ENCODE data around the gene GPR179.

DNA sequence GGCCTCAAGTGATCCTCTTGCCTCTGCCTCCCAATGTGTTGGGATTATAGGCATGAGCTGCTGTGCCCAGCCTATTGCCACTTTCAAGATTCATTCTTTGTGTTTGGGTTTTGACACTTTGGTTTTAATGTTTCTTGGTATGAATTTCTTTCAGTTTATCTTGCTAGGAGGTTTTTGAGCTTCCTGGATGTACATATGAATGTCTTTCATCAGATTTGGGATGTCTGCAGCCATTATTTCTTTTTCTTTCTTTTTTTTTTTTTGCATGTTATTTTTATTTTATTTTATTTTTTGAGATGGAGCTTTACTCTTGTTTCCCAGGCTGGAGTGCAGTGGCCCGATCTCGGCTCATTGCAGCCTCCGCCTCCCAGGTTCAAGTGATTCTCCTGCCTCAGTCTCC lies 28.3 kb downstream of the GPR179 start:
- TF ChIP-seq ZFP3 (CRISPR knock-in tag; IDR thresholded peaks at IDR 0.05) (no peak), SNAI2 (CRISPR knock-in tag; IDR thresholded peaks at IDR 0.05) (no peak), TOX (CRISPR knock-in tag; IDR thresholded peaks at IDR 0.05; ENCODE audit: borderline replicate concordance) (no peak), ZC3H10 (CRISPR knock-in tag; IDR thresholded peaks at IDR 0.05) (no peak), ZNF565 (CRISPR knock-in tag; conservative IDR thresholded peaks at IDR 0.05; ENCODE audit: low read depth) (no peak), CSRNP3 (CRISPR knock-in tag; IDR thresholded peaks at IDR 0.05) (no peak), ISL1 (CRISPR knock-in tag; IDR thresholded peaks at IDR 0.05) (no peak), PPARA (CRISPR knock-in tag; IDR thresholded peaks at IDR 0.05; ENCODE audit: borderline replicate concordance) (no peak), ZFP30 (CRISPR knock-in tag; IDR thresholded peaks at IDR 0.05) (no peak)
- TF ChIP-seq, protein P1, sequence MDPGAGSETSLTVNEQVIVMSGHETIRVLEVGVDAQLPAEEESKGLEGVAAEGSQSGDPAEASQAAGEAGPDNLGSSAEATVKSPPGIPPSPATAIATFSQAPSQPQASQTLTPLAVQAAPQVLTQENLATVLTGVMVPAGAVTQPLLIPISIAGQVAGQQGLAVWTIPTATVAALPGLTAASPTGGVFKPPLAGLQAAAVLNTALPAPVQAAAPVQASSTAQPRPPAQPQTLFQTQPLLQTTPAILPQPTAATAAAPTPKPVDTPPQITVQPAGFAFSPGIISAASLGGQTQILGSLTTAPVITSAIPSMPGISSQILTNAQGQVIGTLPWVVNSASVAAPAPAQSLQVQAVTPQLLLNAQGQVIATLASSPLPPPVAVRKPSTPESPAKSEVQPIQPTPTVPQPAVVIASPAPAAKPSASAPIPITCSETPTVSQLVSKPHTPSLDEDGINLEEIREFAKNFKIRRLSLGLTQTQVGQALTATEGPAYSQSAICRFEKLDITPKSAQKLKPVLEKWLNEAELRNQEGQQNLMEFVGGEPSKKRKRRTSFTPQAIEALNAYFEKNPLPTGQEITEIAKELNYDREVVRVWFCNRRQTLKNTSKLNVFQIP (CRISPR knock-in tag; IDR thresholded peaks at IDR 0.05; ENCODE audit: borderline replicate concordance, low read depth): no peak

Measured in SK-N-SH treated with all-trans-retinoic acid at 6 μM for 48 hours (cell line).